ENCODE results near the gene CRYL1. TPM values are rescaled to one million over a fixed set of nuclear protein-coding genes. Genes with fewer than 3 reads are reported as not detected.

CRYL1 gene
- total and polyA plus RNA-seq, 2 of the 4 experiments (the other 2 are of a cell fraction), result 11.7 to 16.4 TPM

GRCh38 chr13:20566468-20566897 lies 40.8 kb upstream of the CRYL1 start (continued):
- TF ChIP-seq MXI1 (IDR thresholded peaks at IDR 0.05; ENCODE audit: borderline replicate concordance, low read depth, low read length), result no peak

- no peak overlapping the region for H3K4ac ChIP-seq (ENCODE audit: low read depth, low read length)
- no peak overlapping the region for H3K23ac ChIP-seq (ENCODE audit: low read depth, low read length)
- no peak overlapping the region for H3K4me2 ChIP-seq (ENCODE audit: low read depth, low read length)
- no peak overlapping the region for H2AFZ ChIP-seq (replicated peaks; ENCODE audit: low read length, poor library complexity)
- H2AK5ac ChIP-seq (ENCODE audit: low read depth, low read length), result no peak overlapping the region
- no peak overlapping the region for H2BK15ac ChIP-seq (ENCODE audit: low read depth, low read length)
- peaks cover 8 to 13% of the 10 kb centered on the region in 2 experiments; a peak in 3 of 4 replicates for H3K79me1 ChIP-seq (ENCODE audit: low read depth in 1 of 2, low read length in 2 of 2)
- H3K9ac ChIP-seq (ENCODE audit: low read depth, low read length), result no peak overlapping the region
- H3K14ac ChIP-seq (replicated peaks; ENCODE audit: low read depth, low read length), result no peak overlapping the region
- POLR2A ChIA-PET (ENCODE audit: unreplicated experiment), result no interaction called here
- peaks cover 8% of the 10 kb centered on the region for H3K9me3 ChIP-seq (ENCODE audit: control insufficient read depth, insufficient read depth, low read length)
- H3K27me3 ChIP-seq (ENCODE audit: control insufficient read depth, insufficient read depth, low read length), result peaks cover under 1% of the 10 kb centered on the region; the same call in 1 of the 2 replicates
- BruUV-seq (replicated peaks), result no TSS peak
- dilution Hi-C loops (cut with HindIII; ENCODE audit: low sequenced_read_pairs, unreplicated experiment), result no loop called here
- no peak overlapping the region for H2BK120ac ChIP-seq (ENCODE audit: low read depth, low read length)
- no peaks in the 10 kb centered on the region for H3K9me1 ChIP-seq (ENCODE audit: insufficient read depth, low read length)
- in situ Hi-C loops (cut with MboI; ENCODE audit: low sequenced_read_pairs), result no loop called here
- ATAC-seq (ENCODE audit: low read depth) (no peak), DNase-seq (no peak)
- no peaks in the 10 kb centered on the region for H4K20me1 ChIP-seq (ENCODE audit: insufficient read depth, low read length)
- no peak overlapping the region for H4K91ac ChIP-seq (ENCODE audit: insufficient read depth, low read depth, low read length)
- H3K56ac ChIP-seq (ENCODE audit: extremely low read depth, insufficient read depth, low read length), result no peak overlapping the region
- no peak overlapping the region for H2AK9ac ChIP-seq (replicated peaks; ENCODE audit: low read depth, low read length, poor library complexity)
- no peak overlapping the region for H2BK20ac ChIP-seq (ENCODE audit: low read depth, low read length)
- WGBS, 2 experiments (ENCODE audit: extremely low coverage in 2 of 2, insufficient read length in 1 of 2), result 85% methylated on average over 4 of the region's 11 CpGs; no CpG with 5 or more reads in 1 of the 2 experiments
- intact Hi-C loops (cut with micrococcal nuclease), result no loop called here
- H3K18ac ChIP-seq (ENCODE audit: low read depth, low read length), result no peak overlapping the region
- CTCF ChIA-PET, result no interaction called here
- H3K36me3 ChIP-seq (ENCODE audit: control insufficient read depth, insufficient read depth, low read length), result no peaks in the 10 kb centered on the region
- H4K8ac ChIP-seq (ENCODE audit: low read depth in 2 of 2, low read length in 2 of 2), result no peak overlapping the region
- no peak overlapping the region for H3K27ac ChIP-seq (ENCODE audit: insufficient read depth, low read length)
- H3K4me3 ChIP-seq (ENCODE audit: insufficient read depth, low read depth, low read length), result no peak overlapping the region
- H2BK5ac ChIP-seq (ENCODE audit: low read depth, low read length, poor library complexity, severe bottlenecking), result no peak overlapping the region
- H4K5ac ChIP-seq (ENCODE audit: low read depth, low read length), result no peak overlapping the region
- no peaks in the 10 kb centered on the region for H3K4me1 ChIP-seq (ENCODE audit: control insufficient read depth, insufficient read depth, low read length)
- TF ChIP-seq CHD1 (IDR thresholded peaks at IDR 0.05; ENCODE audit: low read depth, low read length), result no peak
- no peak for TF ChIP-seq CEBPB (IDR thresholded peaks at IDR 0.05; ENCODE audit: low read depth, low read length)
- TF ChIP-seq POLR2A (IDR thresholded peaks at IDR 0.05; ENCODE audit: low read depth, low read length), result no peak
- no peak for TF ChIP-seq RAD21 (IDR thresholded peaks at IDR 0.05; ENCODE audit: low read length)
- TF ChIP-seq RFX5 (IDR thresholded peaks at IDR 0.05; ENCODE audit: low read depth, low read length), result no peak
- TF ChIP-seq USF2 (IDR thresholded peaks at IDR 0.05; ENCODE audit: low read depth, low read length), result no peak
- TF ChIP-seq MAFK (IDR thresholded peaks at IDR 0.05; ENCODE audit: low read depth, low read length), result no peak
- no peak for TF ChIP-seq FOS (IDR thresholded peaks at IDR 0.05; ENCODE audit: low read depth, low read length)
- no peak for TF ChIP-seq CTCF (conservative IDR thresholded peaks at IDR 0.05; ENCODE audit: low read depth, low read length)
- no peak for TF ChIP-seq NFE2L2 (IDR thresholded peaks at IDR 0.05; ENCODE audit: low read depth, low read length)
- no peak for TF ChIP-seq RCOR1 (IDR thresholded peaks at IDR 0.05; ENCODE audit: insufficient replicate concordance, low read length)
- no peak for TF ChIP-seq ELK1 (IDR thresholded peaks at IDR 0.05; ENCODE audit: borderline replicate concordance, low read depth, low read length)
- no peak for TF ChIP-seq SMC3 (IDR thresholded peaks at IDR 0.05; ENCODE audit: low read depth, low read length)
- no peak for TF ChIP-seq MXI1 (IDR thresholded peaks at IDR 0.05; ENCODE audit: borderline replicate concordance, low read depth, low read length)
Observed at GRCh38 chr13:20565115-20565736, 39.6 kb upstream of the CRYL1 start.
